HG03159 (cell line): ENCODE data around the gene SLC6A8.
"Not testable (repeated sequence)": the region's sequence is repeated elsewhere in the genome, so short reads cannot be mapped to it uniquely, and the experiment has no call there.

ENCODE experiments used
- ATAC-seq: cut with Tn5 transposase; IDR thresholded peaks from one replicate; pipeline ENCODE4 v1.9.1; 2021; ENCODE audit warnings: mild to moderate bottlenecking, moderate library complexity; ENCODE audit not compliant: unreplicated experiment

The SLC6A8 gene

DNA sequence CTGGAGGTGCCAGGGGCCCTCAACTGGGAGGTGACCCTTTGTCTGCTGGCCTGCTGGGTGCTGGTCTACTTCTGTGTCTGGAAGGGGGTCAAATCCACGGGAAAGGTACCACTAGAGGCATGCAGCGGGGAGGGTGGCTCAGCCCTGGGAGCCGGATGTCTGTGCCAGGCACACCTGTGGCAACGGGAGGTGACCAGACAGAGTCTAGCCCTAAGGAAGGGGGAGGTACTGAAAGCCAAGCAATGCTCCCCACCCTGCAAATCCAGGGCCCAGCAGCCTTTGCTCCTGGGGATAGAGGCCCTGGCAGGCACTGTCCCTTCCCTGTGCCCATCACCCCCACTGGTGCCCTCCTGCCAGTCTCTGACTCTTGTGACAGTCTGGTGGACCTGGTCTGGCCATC lies 4.3 kb downstream of the SLC6A8 start:
- no peak for ATAC-seq

GRCh38 chrX:153692611-153693156 lies 5.0 kb downstream of the SLC6A8 start:
- ATAC-seq = no peak

DNA sequence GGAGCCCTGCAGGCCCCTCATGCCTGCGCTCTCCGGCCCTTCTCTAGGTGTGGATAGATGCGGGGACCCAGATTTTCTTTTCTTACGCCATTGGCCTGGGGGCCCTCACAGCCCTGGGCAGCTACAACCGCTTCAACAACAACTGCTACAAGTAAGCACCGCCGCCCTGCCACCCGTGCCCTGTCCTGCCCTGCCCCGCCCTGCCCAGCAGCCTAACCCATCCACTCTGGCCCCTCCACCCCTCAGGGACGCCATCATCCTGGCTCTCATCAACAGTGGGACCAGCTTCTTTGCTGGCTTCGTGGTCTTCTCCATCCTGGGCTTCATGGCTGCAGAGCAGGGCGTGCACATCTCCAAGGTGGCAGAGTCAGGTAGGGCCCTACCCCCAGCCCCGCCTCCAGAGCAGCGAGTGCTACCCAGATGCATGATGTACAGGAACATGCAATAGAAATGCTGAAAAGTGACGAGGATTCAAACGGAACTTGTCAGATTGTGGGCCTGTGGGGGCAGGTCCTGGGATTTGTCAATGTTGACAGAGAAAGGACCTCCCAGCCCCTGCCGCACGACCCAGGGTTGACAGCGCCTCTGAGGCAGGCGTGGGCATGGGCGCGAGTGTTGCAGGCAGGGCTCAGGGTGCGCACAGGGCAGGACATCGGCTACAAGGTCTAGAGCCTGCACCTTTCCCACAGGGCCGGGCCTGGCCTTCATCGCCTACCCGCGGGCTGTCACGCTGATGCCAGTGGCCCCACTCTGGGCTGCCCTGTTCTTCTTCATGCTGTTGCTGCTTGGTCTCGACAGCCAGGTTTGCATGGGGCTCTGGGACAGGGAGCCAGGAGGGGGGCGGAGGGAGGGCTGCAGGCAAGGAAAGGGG lies 5.7 kb downstream of the SLC6A8 start:
- no peak for ATAC-seq

- ATAC-seq = not testable (repeated sequence)
Observed at GRCh38 chrX:153694256-153694655, 6.5 kb downstream of the SLC6A8 start.

DNA sequence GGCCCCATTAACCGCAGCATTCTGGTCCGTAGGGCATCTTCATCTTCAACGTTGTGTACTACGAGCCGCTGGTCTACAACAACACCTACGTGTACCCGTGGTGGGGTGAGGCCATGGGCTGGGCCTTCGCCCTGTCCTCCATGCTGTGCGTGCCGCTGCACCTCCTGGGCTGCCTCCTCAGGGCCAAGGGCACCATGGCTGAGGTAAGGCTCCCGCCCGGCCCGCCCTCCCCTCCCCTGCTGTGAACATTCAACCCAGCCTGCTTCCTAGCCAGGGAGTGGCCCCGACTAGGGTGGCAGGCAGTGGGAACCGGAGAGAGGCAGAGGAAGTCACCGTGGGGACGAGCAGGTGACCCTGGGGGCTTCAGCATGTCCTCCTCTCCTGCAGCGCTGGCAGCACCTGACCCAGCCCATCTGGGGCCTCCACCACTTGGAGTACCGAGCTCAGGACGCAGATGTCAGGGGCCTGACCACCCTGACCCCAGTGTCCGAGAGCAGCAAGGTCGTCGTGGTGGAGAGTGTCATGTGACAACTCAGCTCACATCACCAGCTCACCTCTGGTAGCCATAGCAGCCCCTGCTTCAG lies 7.1 kb downstream of the SLC6A8 start:
- ATAC-seq = no peak

- ATAC-seq = no peak
Observed at GRCh38 chrX:153696100-153696499, 8.4 kb downstream of the SLC6A8 start.

- ATAC-seq = not testable (repeated sequence)
Observed at GRCh38 chrX:153696538-153696937, 8.8 kb downstream of the SLC6A8 start.

- not testable (repeated sequence) for ATAC-seq
Observed at GRCh38 chrX:153696986-153697722, 9.4 kb downstream of the SLC6A8 start.

- no peak for ATAC-seq
Observed at GRCh38 chrX:153697924-153698865, 10.5 kb downstream of the SLC6A8 start.

DNA sequence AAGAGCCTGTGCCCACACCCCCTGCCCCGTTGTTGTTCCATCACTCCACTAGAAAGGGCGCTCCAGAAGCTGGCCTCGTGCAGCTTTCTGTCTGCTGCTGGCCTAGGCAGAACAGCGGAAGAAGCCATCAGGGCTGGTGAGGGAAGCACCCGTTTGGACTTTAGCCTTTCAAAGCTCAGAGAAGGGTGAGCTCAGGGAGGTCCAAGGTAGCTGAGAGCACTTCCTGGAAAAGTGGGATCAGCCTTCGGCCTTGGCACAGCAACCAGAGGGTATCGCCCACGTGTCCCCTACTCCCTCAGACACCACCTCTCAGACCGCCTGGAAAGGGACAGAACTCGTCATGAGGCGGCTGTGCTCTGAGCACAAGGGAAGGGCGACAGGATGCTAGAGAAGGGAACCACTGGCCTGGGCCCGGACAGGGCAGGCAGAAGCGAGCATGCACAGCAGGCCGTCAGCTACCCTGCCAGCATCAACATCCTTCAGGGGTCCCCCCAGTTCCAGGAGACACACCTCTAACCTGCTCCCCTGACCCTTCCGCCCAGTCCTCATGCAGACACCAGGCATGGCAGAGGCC lies 11.6 kb downstream of the SLC6A8 start:
- ATAC-seq = not testable (repeated sequence)

DNA sequence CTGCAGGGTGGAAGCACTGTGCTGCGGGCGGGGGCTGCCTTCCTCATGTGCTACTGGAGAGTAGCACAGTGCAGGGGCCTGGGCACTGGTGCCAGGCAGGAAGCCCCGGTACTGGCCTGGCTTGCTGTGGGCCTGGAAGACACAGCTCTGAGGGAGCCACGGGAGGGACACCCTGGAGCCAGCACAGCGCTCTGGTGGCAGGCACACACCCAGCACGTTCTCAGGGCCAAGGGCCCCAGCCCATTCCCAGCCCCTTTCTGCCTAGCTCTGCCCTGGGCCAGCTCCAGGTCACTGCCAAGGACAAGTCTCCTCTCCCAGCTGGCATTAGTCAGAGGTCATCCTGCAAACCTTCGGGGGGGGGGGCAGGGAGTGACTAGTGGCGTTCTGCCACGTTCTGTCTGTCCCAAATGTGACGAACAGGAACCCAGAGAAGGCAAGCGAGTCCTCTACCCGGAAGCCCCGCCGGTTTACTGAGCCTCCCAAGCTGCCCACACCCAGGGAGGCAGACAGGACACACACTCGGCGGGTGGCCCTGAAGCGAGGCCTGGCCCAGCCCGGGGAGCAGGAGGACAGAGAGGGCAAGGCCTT lies 12.2 kb downstream of the SLC6A8 start:
- not testable (repeated sequence) for ATAC-seq

GRCh38 chrX:153700376-153700945 lies 12.7 kb downstream of the SLC6A8 start:
- no peak for ATAC-seq

GRCh38 chrX:153700967-153701366 lies 13.2 kb downstream of the SLC6A8 start:
- no peak for ATAC-seq

DNA sequence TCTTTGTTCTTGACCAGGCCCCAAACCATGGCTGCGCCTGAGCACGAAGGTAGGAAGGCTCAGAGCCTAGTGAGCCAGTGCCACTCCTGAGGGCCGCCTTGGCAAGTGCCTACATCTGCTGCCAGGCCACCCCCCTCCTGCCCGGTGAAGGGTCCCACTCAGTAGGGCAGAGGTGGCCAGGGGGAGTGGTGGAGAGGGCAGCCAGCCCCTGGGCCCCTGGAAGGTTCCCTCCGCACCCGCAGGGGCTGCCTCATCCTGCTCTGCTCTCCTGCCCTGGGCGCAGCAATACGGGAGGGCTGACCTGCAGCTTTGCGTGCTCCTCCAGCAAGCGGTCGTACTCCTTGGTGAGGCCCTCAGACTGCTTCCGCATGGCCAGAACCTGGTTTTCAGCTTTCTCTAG lies 14.0 kb downstream of the SLC6A8 start:
- ATAC-seq = no peak

DNA sequence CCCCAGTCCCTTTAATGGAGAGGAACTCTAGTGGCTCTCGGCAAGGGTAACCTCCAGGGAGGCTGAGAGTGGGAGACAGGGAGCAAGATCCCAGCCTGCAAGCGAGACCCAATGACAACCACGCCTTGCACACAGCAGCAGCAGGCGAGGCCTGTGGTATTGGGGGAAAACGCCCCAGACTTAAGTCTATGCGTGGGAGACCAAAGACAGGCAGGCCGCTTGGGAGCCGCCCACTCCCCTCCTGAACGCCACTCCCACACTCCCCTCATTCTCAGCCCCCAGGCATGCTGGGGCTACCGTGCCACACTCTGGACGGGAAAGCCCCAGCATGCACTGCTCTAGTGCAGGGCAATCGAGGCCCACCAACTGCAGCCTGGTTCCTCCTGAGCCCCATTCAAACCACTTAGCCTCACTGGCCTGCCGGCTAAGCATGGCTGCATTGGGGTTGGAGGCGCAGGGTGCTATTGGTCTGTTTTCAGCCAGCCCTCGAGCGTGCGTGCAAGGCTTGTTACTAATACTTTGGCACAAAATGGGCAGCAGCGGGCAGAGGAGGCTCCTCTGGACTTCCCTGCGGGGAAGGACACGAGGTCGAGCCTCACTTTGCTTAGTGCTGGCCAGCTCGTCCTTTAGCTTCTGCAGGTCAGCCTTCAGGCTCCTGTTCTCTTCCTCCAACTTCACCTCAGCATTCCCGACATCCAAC lies 14.8 kb downstream of the SLC6A8 start:
- no peak for ATAC-seq

DNA sequence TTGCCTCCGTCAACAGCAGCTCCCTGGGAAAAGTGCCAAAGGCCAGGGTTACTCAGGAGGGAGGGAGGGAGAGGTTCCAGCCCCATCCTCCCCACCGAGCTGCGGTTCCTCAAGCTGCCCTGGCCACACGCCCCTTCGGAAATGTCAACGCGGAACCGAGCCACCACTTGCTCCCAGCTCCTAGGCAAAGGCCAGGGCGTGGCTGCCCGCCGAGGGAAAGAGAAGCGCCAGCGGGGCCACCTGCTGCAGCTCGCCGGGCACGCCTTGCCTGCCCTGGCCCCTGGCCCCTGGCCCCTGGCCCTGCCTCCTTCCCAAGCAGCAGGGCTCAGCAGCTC lies 15.3 kb downstream of the SLC6A8 start:
- no peak for ATAC-seq

DNA sequence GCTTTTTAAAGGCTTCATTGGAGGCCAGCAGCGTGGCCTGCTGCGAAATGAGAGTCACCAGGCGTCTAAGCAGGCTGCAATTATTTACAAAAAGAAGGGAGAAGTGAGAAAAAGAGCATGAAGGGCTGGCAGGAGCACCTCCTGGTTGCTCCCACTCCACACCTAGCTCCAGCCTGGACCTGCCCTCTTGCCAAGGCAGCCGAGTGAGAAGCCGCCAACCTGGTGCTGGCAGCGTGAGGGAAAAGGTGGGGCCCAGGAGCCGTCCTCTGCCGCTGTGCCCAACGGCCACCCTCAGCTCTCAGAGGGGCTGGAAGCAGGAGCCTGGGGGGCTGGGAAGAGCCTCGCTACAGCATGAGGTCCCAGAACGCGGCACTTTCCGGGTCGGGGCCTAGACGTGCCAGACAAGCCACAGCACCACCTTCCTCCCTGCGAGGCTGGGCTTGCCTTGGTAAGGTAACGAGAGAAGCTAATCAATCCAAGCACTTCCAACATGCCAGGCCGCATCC lies 16.3 kb downstream of the SLC6A8 start:
- no peak for ATAC-seq

- ATAC-seq = not testable (repeated sequence)
Observed at GRCh38 chrX:153704631-153705402, 17.1 kb downstream of the SLC6A8 start.
